RWPE1 (cell line): Measurements from ENCODE around the gene ZNF512B.
"Not testable (repeated sequence)": the region's sequence is repeated elsewhere in the genome, so short reads cannot be mapped to it uniquely, and the experiment has no call there.

Experiments
- CTCF ChIA-PET: fragments of 350-600 bp; sonication (Branson Sonifier 250); formaldehyde crosslinking; extraction: SDS; loops from one replicate; lab custom pipeline; 2021; lab: Yijun Ruan, JAX
- POLR2A ChIA-PET: fragments of 400-600 bp; formaldehyde crosslinking; extraction: SDS; loops from one replicate; lab custom pipeline; 2020; ENCODE audit warnings: antibody characterized with exemption; ENCODE audit not compliant: low non-redundant PET; lab: Yijun Ruan, JAX
- DNase-seq: peaks from one replicate; pipeline ENCODE4 v3.0.0; 2012; ENCODE audit warnings: low spot score
- H3K27ac ChIP-seq: fragments of 450-650 bp; 2 replicates; pipeline ENCODE4 v1.5.1; 2017
- TF ChIP-seq, protein P1 (sequence below): fragments of 450-650 bp; conservative IDR thresholded peaks from 2 replicates; pipeline ENCODE4 v1.5.1; 2017; ENCODE audit warnings: low read depth, mild to moderate bottlenecking

Gene ZNF512B

GRCh38 chr20:63917811-63918210 lies 51.9 kb downstream of the ZNF512B start:
- POLR2A ChIA-PET, result no interaction called here
- peak overlapping the region; percentile 5 for H3K27ac ChIP-seq
- no peak for DNase-seq
- TF ChIP-seq, protein P1, sequence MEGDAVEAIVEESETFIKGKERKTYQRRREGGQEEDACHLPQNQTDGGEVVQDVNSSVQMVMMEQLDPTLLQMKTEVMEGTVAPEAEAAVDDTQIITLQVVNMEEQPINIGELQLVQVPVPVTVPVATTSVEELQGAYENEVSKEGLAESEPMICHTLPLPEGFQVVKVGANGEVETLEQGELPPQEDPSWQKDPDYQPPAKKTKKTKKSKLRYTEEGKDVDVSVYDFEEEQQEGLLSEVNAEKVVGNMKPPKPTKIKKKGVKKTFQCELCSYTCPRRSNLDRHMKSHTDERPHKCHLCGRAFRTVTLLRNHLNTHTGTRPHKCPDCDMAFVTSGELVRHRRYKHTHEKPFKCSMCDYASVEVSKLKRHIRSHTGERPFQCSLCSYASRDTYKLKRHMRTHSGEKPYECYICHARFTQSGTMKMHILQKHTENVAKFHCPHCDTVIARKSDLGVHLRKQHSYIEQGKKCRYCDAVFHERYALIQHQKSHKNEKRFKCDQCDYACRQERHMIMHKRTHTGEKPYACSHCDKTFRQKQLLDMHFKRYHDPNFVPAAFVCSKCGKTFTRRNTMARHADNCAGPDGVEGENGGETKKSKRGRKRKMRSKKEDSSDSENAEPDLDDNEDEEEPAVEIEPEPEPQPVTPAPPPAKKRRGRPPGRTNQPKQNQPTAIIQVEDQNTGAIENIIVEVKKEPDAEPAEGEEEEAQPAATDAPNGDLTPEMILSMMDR, result no peak
- CTCF ChIA-PET, result no interaction called here

- POLR2A ChIA-PET, DNase-seq: not testable (repeated sequence)
- CTCF ChIA-PET, result interaction anchor here (0.6 to 0.7 kb wide), 2 partner anchors 298 to 338 kb away, joined by 3 to 4 read pairs; no protein-coding TSS in a partner anchor
- H3K27ac ChIP-seq, result peak overlapping the region; percentile 14; the same call in 1 of the 2 replicates
These were observed 53.3 kb downstream of the ZNF512B start for GRCh38 chr20:63916371-63916939.

DNA sequence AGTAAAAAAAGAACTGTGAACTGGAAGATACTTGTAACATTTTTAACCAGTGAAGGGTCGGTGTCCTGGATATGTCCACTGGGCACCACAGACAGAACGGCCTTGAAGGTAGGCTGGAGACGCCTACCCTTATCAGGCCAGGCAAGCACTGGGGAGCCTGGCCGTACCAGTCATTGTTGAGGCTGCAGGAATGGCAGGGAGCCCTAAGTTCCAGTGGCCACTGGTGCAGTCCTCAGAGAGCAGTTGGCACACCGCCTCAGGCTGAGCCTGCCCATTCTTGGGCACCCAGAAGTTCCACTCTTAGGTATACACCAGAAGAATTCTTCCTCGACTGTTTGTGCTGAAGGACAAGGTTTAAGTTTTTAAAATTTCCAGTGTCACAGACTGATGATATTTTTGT lies 54.3 kb downstream of the ZNF512B start:
- DNase-seq, result no peak
- H3K27ac ChIP-seq, result peak overlapping the region; percentile 14
- ChIA-PET POLR2A (no interaction called here), CTCF (interaction anchor here (0.6 to 0.7 kb wide), 4 partner anchors 18 to 606 kb away, joined by 3 read pairs; no protein-coding TSS in a partner anchor)
- TF ChIP-seq, protein P1, result no peak

GRCh38 chr20:63913768-63914167 lies 56.0 kb downstream of the ZNF512B start:
- peak overlapping the region; percentile 88 for H3K27ac ChIP-seq
- ChIA-PET CTCF (interaction anchor here (0.5 to 0.6 kb wide), 2 partner anchors 12 to 14 kb away, joined by 3 to 7 read pairs; no protein-coding TSS in a partner anchor), POLR2A (no interaction called here)
- TF ChIP-seq, protein P1, result no peak
- DNase-seq, result no peak

DNA sequence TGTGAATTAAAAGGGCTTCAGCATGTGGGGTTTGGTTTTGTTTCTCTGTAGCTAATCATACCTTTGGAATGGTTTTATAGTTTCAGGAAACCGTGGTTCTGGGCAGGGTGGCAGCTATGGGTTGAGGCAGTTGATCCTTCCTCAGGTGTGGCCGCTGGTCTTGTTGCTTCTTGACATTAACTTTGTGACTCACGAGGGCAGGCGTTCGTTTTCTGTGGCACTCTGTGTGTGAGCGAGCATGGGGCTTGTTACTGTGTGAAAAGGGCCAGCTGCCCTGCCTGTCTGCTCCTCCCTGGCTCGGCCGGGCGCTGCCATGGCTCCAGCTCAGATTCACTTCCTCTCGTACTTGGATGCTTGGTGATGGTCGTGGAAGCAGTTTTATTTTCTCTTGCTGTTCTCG lies 58.6 kb downstream of the ZNF512B start:
- DNase-seq, result peak; percentile 97
- TF ChIP-seq, protein P1, result no peak
- ChIA-PET CTCF (interaction anchor here (0.7 to 0.8 kb wide), 2 partner anchors 62 to 415 kb away, joined by 3 to 5 read pairs; no protein-coding TSS in a partner anchor), POLR2A (interaction anchor here (0.9 to 1.3 kb wide), 2 partner anchors 46 to 372 kb away, joined by 3 to 10 read pairs; partner anchors contain the start of gene TPD52L2)
- H3K27ac ChIP-seq, result peak overlapping the region; percentile 88

- CTCF ChIA-PET, result interaction anchor here (0.6 to 1.0 kb wide), 3 partner anchors 12 to 21 kb away, joined by 3 read pairs; no protein-coding TSS in a partner anchor
- no peak for DNase-seq
- peak overlapping the region; percentile 88 for H3K27ac ChIP-seq
- TF ChIP-seq, protein P1, result no peak
- POLR2A ChIA-PET, result no interaction called here
These were observed 61.6 kb downstream of the ZNF512B start for GRCh38 chr20:63908008-63908682.
